ENCODE results near the gene ESRRG. TPM values are rescaled to one million over a fixed set of nuclear protein-coding genes. Genes with fewer than 3 reads are reported as not detected.

Gene ESRRG
- not detected for total RNA-seq

- POLR2A ChIA-PET = no interaction called here
Measured at GRCh38 chr1:216723274-216723780, at the start of gene ESRRG. TSS of gene ESRRG (minus strand) at chr1:216723429. CDS start at chr1:216723299, 130 bp downstream.

GRCh38 chr1:216771922-216772321 is 48.7 kb upstream of the ESRRG start:
- POLR2A ChIA-PET = no interaction called here
- CTCF ChIA-PET = no interaction called here

More at GRCh38 chr1:216723274-216723780, at the start of gene ESRRG:
- CTCF ChIA-PET = interaction anchor here (0.6 kb wide), 1 partner anchor 120 kb away, joined by 3 read pairs; no protein-coding TSS in a partner anchor

GRCh38 chr1:216766633-216767327 is 43.6 kb upstream of the ESRRG start:
- POLR2A ChIA-PET = no interaction called here
- CTCF ChIA-PET = no interaction called here

- ChIA-PET CTCF (no interaction called here), POLR2A (no interaction called here)
Measured at GRCh38 chr1:216765346-216766300, 42.4 kb upstream of the ESRRG start.

- CTCF ChIA-PET = no interaction called here
- POLR2A ChIA-PET = no interaction called here
Measured at GRCh38 chr1:216758161-216758560, 34.9 kb upstream of the ESRRG start.

- CTCF ChIA-PET = no interaction called here
Measured at GRCh38 chr1:216757110-216757509, 33.9 kb upstream of the ESRRG start.

GRCh38 chr1:216750961-216751360 is 27.7 kb upstream of the ESRRG start:
- CTCF ChIA-PET = interaction anchor here (0.7 kb wide), 1 partner anchor 210 kb away, joined by 3 read pairs; no protein-coding TSS in a partner anchor
- POLR2A ChIA-PET = no interaction called here

More at GRCh38 chr1:216757110-216757509, 33.9 kb upstream of the ESRRG start:
- POLR2A ChIA-PET = no interaction called here

GRCh38 chr1:216750031-216750627 is 26.9 kb upstream of the ESRRG start:
- POLR2A ChIA-PET = no interaction called here
- CTCF ChIA-PET = no interaction called here

GRCh38 chr1:216749232-216749631 is 26.0 kb upstream of the ESRRG start:
- ChIA-PET CTCF (no interaction called here), POLR2A (no interaction called here)

- CTCF ChIA-PET = no interaction called here
- POLR2A ChIA-PET = no interaction called here
Measured at GRCh38 chr1:216742625-216743024, 19.4 kb upstream of the ESRRG start.

- POLR2A ChIA-PET = no interaction called here
- CTCF ChIA-PET = no interaction called here
Measured at GRCh38 chr1:216740331-216740730, 17.1 kb upstream of the ESRRG start.

GRCh38 chr1:216739793-216740192 is 16.6 kb upstream of the ESRRG start:
- ChIA-PET CTCF (no interaction called here), POLR2A (no interaction called here)

GRCh38 chr1:216732121-216732520 is 8.9 kb upstream of the ESRRG start:
- CTCF ChIA-PET = no interaction called here
- POLR2A ChIA-PET = no interaction called here

- CTCF ChIA-PET = no interaction called here
- POLR2A ChIA-PET = no interaction called here
Measured at GRCh38 chr1:216731562-216731961, 8.3 kb upstream of the ESRRG start.

- POLR2A ChIA-PET = no interaction called here
- CTCF ChIA-PET = no interaction called here
Measured at GRCh38 chr1:216726435-216726834, 3.2 kb upstream of the ESRRG start.

- ChIA-PET CTCF (no interaction called here), POLR2A (no interaction called here)
Measured at GRCh38 chr1:216722821-216723220, 408 bp downstream of the ESRRG start.

- ChIA-PET POLR2A (no interaction called here), CTCF (no interaction called here)
Measured at GRCh38 chr1:216721863-216722262, 1.4 kb downstream of the ESRRG start.

- CTCF ChIA-PET = interaction anchor here (0.6 kb wide), 1 partner anchor 9 kb away, joined by 3 read pairs; no protein-coding TSS in a partner anchor
- POLR2A ChIA-PET = no interaction called here
Measured at GRCh38 chr1:216721062-216721461, 2.2 kb downstream of the ESRRG start.

GRCh38 chr1:216711712-216712111 is 11.5 kb downstream of the ESRRG start:
- CTCF ChIA-PET = no interaction called here
- POLR2A ChIA-PET = no interaction called here

- POLR2A ChIA-PET = no interaction called here
- CTCF ChIA-PET = no interaction called here
Measured at GRCh38 chr1:216710598-216711333, 12.5 kb downstream of the ESRRG start.

All from activated CD8-positive, alpha-beta memory T cell treated with anti-CD3 and anti-CD28 coated beads for 36 hours (primary cell).